H1 (cell line): ENCODE measurements around the gene SNF8. TPM values are rescaled to one million over a fixed set of nuclear protein-coding genes. Genes with fewer than 3 reads are reported as not detected.
A peak's percentile ranks its signal among the peaks of the same experiment; 100 is the strongest.

Experiments
- CTCF ChIA-PET: fragments of 300-600 bp; sonication (Branson Sonifier 250); formaldehyde crosslinking; loops from one replicate; lab custom pipeline; 2021; ENCODE audit not compliant: partially characterized antibody; lab: Charles Lee
- POLR2A ChIA-PET: fragments of 300-600 bp; sonication (Branson Sonifier 250); formaldehyde crosslinking; loops from one replicate; lab custom pipeline; 2021; ENCODE audit warnings: inconsistent platforms; ENCODE audit not compliant: partially characterized antibody; lab: Charles Lee
- DNase-seq, 2 experiments: peaks; one replicate each; pipeline versions ENCODE4 v3.0.0 to v3.0.0-alpha.2; 2010 to 2022; ENCODE audit warnings: low spot score in 2 of 2, low read depth in 1 of 2, mixed read lengths in 1 of 2
- FAIRE-seq: peaks from 2 replicates; lab custom pipeline; 2011; peaks lifted over from hg19 to GRCh38; lab: Jason Lieb, UNC
- H2AFZ ChIP-seq: 2 replicates; pipeline ENCODE4 v1.8.1; 2012; ENCODE audit warnings: low read length, inconsistent platforms
- H2AK5ac ChIP-seq: 2 replicates; pipeline ENCODE4 v1.6.1; 2013; ENCODE audit warnings: low read depth, low read length
- H2BK120ac ChIP-seq: replicated peaks from 2 replicates; pipeline ENCODE3; 2013; ENCODE audit warnings: low read depth, low read length, inconsistent platforms
- H2BK12ac ChIP-seq: 2 replicates; pipeline ENCODE4 v1.6.1; 2013; ENCODE audit warnings: low read depth, low read length
- H2BK15ac ChIP-seq: 2 replicates; pipeline ENCODE4 v1.6.1; 2013; ENCODE audit warnings: low read length
- H2BK20ac ChIP-seq: 2 replicates; pipeline ENCODE4 v1.6.1; 2013; ENCODE audit warnings: low read length
- H2BK5ac ChIP-seq: 2 replicates; pipeline ENCODE4 v1.6.1; 2013; ENCODE audit warnings: low read depth, low read length
- H3K14ac ChIP-seq: 2 replicates; pipeline ENCODE4 v1.6.1; 2013; ENCODE audit warnings: inconsistent platforms; ENCODE audit not compliant: insufficient read length
- H3K18ac ChIP-seq: 2 replicates; pipeline ENCODE4 v1.6.1; 2013; ENCODE audit warnings: low read length; ENCODE audit errors: extremely low read depth
- H3K23ac ChIP-seq: 2 replicates; pipeline ENCODE4 v1.6.1; 2013; ENCODE audit warnings: inconsistent platforms; ENCODE audit not compliant: insufficient read length
- H3K23me2 ChIP-seq: 2 replicates; pipeline ENCODE4 v1.6.1; 2013; ENCODE audit warnings: low read depth, low read length
- H3K27ac ChIP-seq: 2 replicates; pipeline ENCODE4 v1.6.1; 2011; ENCODE audit warnings: low read depth, low read length, inconsistent platforms
- H3K27me3 ChIP-seq, 4 experiments: replicated peaks in 1 of 4; 1 replicate in 1 of 4; 2 replicates in 3 of 4; pipeline versions ENCODE4 v1.6.1 to v1.8.1; 2011 to 2013; ENCODE audit warnings: low read length in 3 of 4, mild to moderate bottlenecking in 3 of 4, inconsistent platforms in 2 of 4, mixed read lengths in 2 of 4, moderate library complexity in 1 of 4; ENCODE audit not compliant: control insufficient read depth in 3 of 4, insufficient read depth in 3 of 4; ENCODE audit errors: extremely low read depth in 1 of 4
- H3K36me3 ChIP-seq, 4 experiments: 2 replicates each; pipeline versions ENCODE4 v1.6.1 to v1.8.1; 2011 to 2013; ENCODE audit warnings: mild to moderate bottlenecking in 4 of 4, low read length in 3 of 4, moderate library complexity in 2 of 4, control low read depth in 1 of 4, inconsistent platforms in 1 of 4; ENCODE audit not compliant: insufficient read depth in 4 of 4, control insufficient read depth in 2 of 4
- H3K4ac ChIP-seq: replicated peaks from 2 replicates; pipeline ENCODE3; 2013; ENCODE audit warnings: low read length, low read depth, mixed read lengths, inconsistent platforms; ENCODE audit not compliant: insufficient read length
- H3K4me1 ChIP-seq, 4 experiments: replicated peaks in 1 of 4; 1 replicate in 1 of 4; 2 replicates in 3 of 4; pipeline versions ENCODE4 v1.6.1 to v1.8.1; 2011 to 2013; ENCODE audit warnings: low read length in 3 of 4, inconsistent platforms in 2 of 4, mixed read lengths in 1 of 4; ENCODE audit not compliant: insufficient read depth in 4 of 4, control insufficient read depth in 3 of 4
- H3K4me2 ChIP-seq, 2 experiments: 2 replicates each; pipeline versions ENCODE4 v1.6.1 to v1.8.1; 2011 to 2013; ENCODE audit warnings: low read depth in 2 of 2, low read length in 2 of 2, control low read depth in 1 of 2, inconsistent platforms in 1 of 2, mild to moderate bottlenecking in 1 of 2; ENCODE audit not compliant: insufficient read depth in 1 of 2
- H3K4me3 ChIP-seq, 4 experiments: fragments of 200-600, 300-600 bp in 1 of 4; sonication (generic), shearing (Covaris generic), sonication (Bioruptor Twin) in 1 of 4; 2 replicates each; pipeline versions ENCODE4 v1.5.1 to v1.8.1; 2011 to 2016; ENCODE audit warnings: low read length in 4 of 4, low read depth in 3 of 4, control low read depth in 2 of 4, inconsistent platforms in 2 of 4, mild to moderate bottlenecking in 2 of 4, mixed read lengths in 1 of 4, moderate library complexity in 1 of 4; ENCODE audit not compliant: insufficient read depth in 2 of 4; ENCODE audit errors: extremely low read depth in 1 of 4
- H3K56ac ChIP-seq: replicated peaks from 2 replicates; pipeline ENCODE3; 2013; ENCODE audit warnings: low read depth, mild to moderate bottlenecking, mixed read lengths, low read length, inconsistent platforms; ENCODE audit not compliant: insufficient read length
- H3K79me1 ChIP-seq: 2 replicates; pipeline ENCODE4 v1.6.1; 2013; ENCODE audit warnings: low read depth, low read length, control low read depth
- H3K79me2 ChIP-seq, 2 experiments: 2 replicates each; pipeline versions ENCODE4 v1.6.1 to v1.8.1; 2012 to 2013; ENCODE audit warnings: low read length in 2 of 2, mild to moderate bottlenecking in 2 of 2, inconsistent platforms in 1 of 2; ENCODE audit not compliant: insufficient read depth in 2 of 2, control insufficient read depth in 1 of 2
- H3K9ac ChIP-seq, 4 experiments: replicated peaks in 1 of 4; 1 replicate in 1 of 4; 2 replicates in 3 of 4; pipeline versions ENCODE4 v1.6.1 to v1.8.1; 2011 to 2013; ENCODE audit warnings: low read depth in 3 of 4, low read length in 3 of 4, control low read depth in 2 of 4, mild to moderate bottlenecking in 2 of 4, moderate library complexity in 2 of 4, inconsistent platforms in 1 of 4; ENCODE audit errors: extremely low read depth in 1 of 4
- H3K9me3 ChIP-seq, 2 experiments: 2 replicates each; pipeline versions ENCODE4 v1.6.1 to v1.8.1; 2012 to 2013; ENCODE audit warnings: mild to moderate bottlenecking in 2 of 2, moderate library complexity in 2 of 2, control low read depth in 1 of 2, inconsistent platforms in 1 of 2, low read depth in 1 of 2, low read length in 1 of 2, mixed read lengths in 1 of 2; ENCODE audit not compliant: insufficient read depth in 2 of 2
- H4K20me1 ChIP-seq, 2 experiments: replicated peaks in 1 of 2; 2 replicates each; pipeline versions ENCODE3 to v1.8.1; 2011 to 2013; ENCODE audit warnings: inconsistent platforms in 2 of 2, low read length in 2 of 2, mild to moderate bottlenecking in 1 of 2; ENCODE audit not compliant: insufficient read depth in 2 of 2, control insufficient read depth in 1 of 2
- H4K5ac ChIP-seq: 2 replicates; pipeline ENCODE4 v1.6.1; 2013; ENCODE audit warnings: low read length, low read depth, mixed read lengths, inconsistent platforms; ENCODE audit not compliant: insufficient read length
- H4K8ac ChIP-seq: 2 replicates; pipeline ENCODE4 v1.8.0; 2013; ENCODE audit warnings: mild to moderate bottlenecking, moderate library complexity, low read length, inconsistent platforms; ENCODE audit not compliant: insufficient read depth; ENCODE audit errors: extremely low read depth
- H4K91ac ChIP-seq: replicated peaks from 2 replicates; pipeline ENCODE3; 2013; ENCODE audit warnings: low read length, mixed read lengths, inconsistent platforms; ENCODE audit not compliant: insufficient read length
- ASH2L ChIP-seq: fragments of 200-600, 300-600 bp; sonication (generic); IDR thresholded peaks from one replicate; pipeline ENCODE4 v1.7.1; 2017; ENCODE audit warnings: low read length
- WGBS, 2 experiments: shearing (Covaris generic) in 1 of 2; methylation state at CpG; one replicate each; pipeline versions ENCODE4 v1.1.6 to v1.1.7; 2013 to 2015; ENCODE audit warnings: low lambda C conversion rate in 2 of 2, mixed read lengths in 2 of 2, inconsistent platforms in 1 of 2, low coverage in 1 of 2, missing lambda C conversion rate in 1 of 2; ENCODE audit not compliant: insufficient replicate concordance in 2 of 2, insufficient coverage in 1 of 2, insufficient read length in 1 of 2; ENCODE audit errors: extremely low coverage in 1 of 2, missing lambda C conversion rate in 1 of 2; 5-methylcytosine and 5-hydroxymethylcytosine counted together
- long read RNA-seq, 2 experiments: library from RNA in 1 of 2; library from capped mRNA in 1 of 2; stranded (forward); transcript quantifications; one replicate each; pipeline ENCODE4 v2.0.0, GENCODE V29; 2021; ENCODE audit warnings: inconsistent platforms in 1 of 2
- polyA minus RNA-seq, 3 experiments: library from RNA; depleted of rRNA, polyadenylated mRNA; stranded (reverse); fragments of >200 nt; gene quantifications; 1 replicate in 2 of 3; 2 replicates in 1 of 3; pipeline ENCODE4 v1.2.3, GENCODE V29; 2011
- polyA plus RNA-seq, 7 experiments: library from polyadenylated mRNA; depleted of rRNA in 3 of 7; stranded (reverse) in 5 of 7; unstranded in 2 of 7; fragments of >200 nt in 5 of 7; fragments of 200-250 nt in 2 of 7; gene quantifications; 1 replicate in 5 of 7; 2 replicates in 1 of 7; 4 replicates in 1 of 7; pipeline versions ENCODE4 v1.2.1 to v1.2.3, GENCODE V29; 2011 to 2013; ENCODE audit warnings: missing spikeins in 2 of 7, mixed read lengths in 2 of 7
- total RNA-seq: library from RNA; stranded (reverse); fragmentation: NEBNext Ultra II Directional; extraction: Animal tissue kit (Norgen Biotek cat#: 25700); gene quantifications from 2 replicates; pipeline ENCODE4 v1.2.1, GENCODE V29; 2021

SNF8 gene, protein sequence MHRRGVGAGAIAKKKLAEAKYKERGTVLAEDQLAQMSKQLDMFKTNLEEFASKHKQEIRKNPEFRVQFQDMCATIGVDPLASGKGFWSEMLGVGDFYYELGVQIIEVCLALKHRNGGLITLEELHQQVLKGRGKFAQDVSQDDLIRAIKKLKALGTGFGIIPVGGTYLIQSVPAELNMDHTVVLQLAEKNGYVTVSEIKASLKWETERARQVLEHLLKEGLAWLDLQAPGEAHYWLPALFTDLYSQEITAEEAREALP
- 130 and 133 TPM in 2 replicates for total RNA-seq
- polyA plus RNA-seq (2011; rRNA removed): 132 and 134 TPM in 2 replicates
- polyA plus RNA-seq (2011; cell fraction: cytosol; rRNA removed): 155 TPM
- 87.7 TPM for polyA plus RNA-seq (2011; cell fraction: nucleus; rRNA removed)
- polyA plus RNA-seq (2012, experiment 1 of 2): 148 to 187 TPM (median 180 TPM) in 4 replicates
- polyA plus RNA-seq (2012, experiment 2 of 2): 75.0 TPM
- polyA plus RNA-seq (2013, experiment 1 of 2): 96.7 TPM
- polyA plus RNA-seq (2013, experiment 2 of 2): 108 TPM
- polyA minus RNA-seq (2011; rRNA and poly(A)+ RNA removed): 83.1 and 86.2 TPM in 2 replicates
- polyA minus RNA-seq (2011; cell fraction: cytosol; rRNA and poly(A)+ RNA removed): 56.1 TPM
- polyA minus RNA-seq (2011; cell fraction: nucleus; rRNA and poly(A)+ RNA removed): 38.1 TPM
- long read RNA-seq, experiment 1, transcript SNF8-202 (8 exons, 2,319 nt): major isoform, 34 of 56 reads
- long read RNA-seq, experiment 1, transcript SNF8-215 (3 exons, 687 nt): minor isoform, 8 of 56 reads
- long read RNA-seq, experiment 1, partial matches to known transcripts: 3 of 56 reads
- long read RNA-seq, experiment 1, other reads (novel, unspliced or antisense): 3 of 56 reads
- long read RNA-seq, experiment 2, transcript SNF8-202 (8 exons, 2,319 nt): major isoform, 12 of 16 reads
- long read RNA-seq, experiment 2, partial matches to known transcripts: 2 of 16 reads
- long read RNA-seq, experiment 2, other reads (novel, unspliced or antisense): 2 of 16 reads

DNA sequence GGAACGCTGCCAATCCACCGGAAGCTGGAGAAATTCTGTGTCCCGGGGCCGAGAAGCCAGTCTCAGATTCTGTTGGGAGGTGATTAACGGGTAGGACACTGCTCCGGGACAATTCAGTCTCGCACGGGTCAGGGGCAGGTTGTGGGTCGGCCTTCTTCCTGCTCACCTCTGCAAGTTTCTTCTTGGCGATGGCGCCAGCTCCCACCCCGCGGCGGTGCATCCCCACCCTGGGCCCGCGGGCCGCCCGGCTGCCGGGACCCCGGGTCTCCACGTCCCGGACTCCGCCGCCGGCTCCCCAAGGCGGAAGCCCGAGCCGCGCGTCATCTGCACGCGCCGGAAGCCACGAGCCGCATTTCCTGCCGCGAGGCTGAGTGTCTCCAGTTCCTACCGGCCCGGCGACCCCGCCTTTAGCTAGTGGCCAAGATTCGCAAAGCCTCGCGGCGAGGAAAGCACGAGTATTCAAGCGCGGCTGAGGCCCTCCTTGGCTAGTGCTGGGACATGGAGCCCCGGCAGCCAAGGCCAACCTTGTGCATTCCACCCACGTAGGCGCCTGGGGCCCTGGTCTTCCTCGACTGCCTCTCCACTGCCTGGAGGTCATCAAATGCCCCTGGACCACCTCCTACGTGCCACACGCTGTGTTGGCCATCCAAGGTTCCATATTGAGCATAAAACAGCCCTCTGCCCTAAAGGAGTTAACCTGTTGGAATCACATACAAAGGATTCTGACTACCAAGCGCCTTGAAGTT is at the start of gene SNF8:
Gene SNF8 (minus strand): TSS at position 328 of the 746 bp plus-strand sequence. CDS start 108 bp downstream, at position 220.
- Histone ChIP-seq H3K18ac (peak within 1 kb of the TSS; percentile 88), H3K4me1 (peaks cover 3 to 7% (median 4%) of the 10 kb centered on the region in 4 experiments; a peak in 4 of 7 replicates), H3K36me3 (peaks cover 2 to 14% (median 9%) of the 10 kb centered on the region in 4 experiments; a peak in 6 of 8 replicates), H2AK5ac (peak within 1 kb of the TSS; percentile 84), H3K4me3 (peak within 1 kb of the TSS; percentile 64 to 93 (median 88)), H4K20me1 (no peaks in the 10 kb centered on the region), H3K23me2 (peaks cover 4% of the 10 kb centered on the region; the same call in 1 of the 2 replicates), H2AFZ (peak within 1 kb of the TSS; percentile 52; the same call in 1 of the 2 replicates), H2BK120ac (no peak within 1 kb of the TSS), H3K23ac (no peak within 1 kb of the TSS), H3K79me2 (peaks cover 0 to 17% of the 10 kb centered on the region in 2 experiments; a peak in 2 of 4 replicates), H4K5ac (peak within 1 kb of the TSS; percentile 77), H3K27me3 (no peaks in the 10 kb centered on the region), H2BK5ac (peak within 1 kb of the TSS; percentile 95), H4K91ac (peak within 1 kb of the TSS; percentile 98), H3K4me2 (peak within 1 kb of the TSS; percentile 58 to 85), H4K8ac (peak within 1 kb of the TSS; percentile 98), H2BK12ac (peak within 1 kb of the TSS; percentile 40; the same call in 1 of the 2 replicates), H3K9ac (peak within 1 kb of the TSS; percentile 91 to 97 (median 92)), H3K9me3 (no peaks in the 10 kb centered on the region), H3K79me1 (no peaks in the 10 kb centered on the region; the same call in 1 of the 2 replicates), H3K14ac (no peak within 1 kb of the TSS), H2BK15ac (0 out of 2 replicates have a peak within 1 kb of the TSS, but pooled peaks have one; percentile 75), H3K27ac (peak within 1 kb of the TSS; percentile 95), H2BK20ac (no peak within 1 kb of the TSS), H3K56ac (peak within 1 kb of the TSS; percentile 69), H3K4ac (peak within 1 kb of the TSS; percentile 97)
- ChIA-PET POLR2A (interaction anchor here (0.6 to 6.6 kb wide), 35 partner anchors 8 to 237 kb away, joined by 3 to 46 read pairs (median 5); partner anchors contain the start of genes ATP5MC1, IGF2BP1 and UBE2Z), CTCF (interaction anchor here (0.8 to 3.4 kb wide), 9 partner anchors 18 to 91 kb away, joined by 3 to 16 read pairs (median 3); no protein-coding TSS in a partner anchor)
- peak; percentile 75 to 98 for DNase-seq
- no peak for FAIRE-seq
- 3% methylated on average over 42 of the region's 55 CpGs; no CpG with 5 or more reads in 1 of the 2 experiments for WGBS, 2 experiments
- TF ChIP-seq ASH2L: peak; percentile 80
